ENCODE results near the gene OSBPL2. TPM values are rescaled to one million over a fixed set of nuclear protein-coding genes. Genes with fewer than 3 reads are reported as not detected.

The OSBPL2 gene
- total and polyA plus RNA-seq, 9 of the 15 experiments (the other 6 are each of a cell fraction or from before 2014, with no cell fraction given), result 2.5 to 25.6 (median 14.1) TPM

GRCh38 chr20:62301773-62302340, 63.5 kb downstream of the OSBPL2 start (continued):
- TF ChIP-seq HMBOX1 (IDR thresholded peaks at IDR 0.05), result peak; percentile 39; the same call in 1 of the 2 replicates
- TF ChIP-seq POLR2H (tag; IDR thresholded peaks at IDR 0.05; ENCODE audit: low read depth), result peak; percentile 33; the same call in 1 of the 2 replicates
- peak; percentile 85 for TF ChIP-seq REST (IDR thresholded peaks at IDR 0.05; ENCODE audit: borderline replicate concordance)
- TF ChIP-seq REST (CRISPR knock-in tag; IDR thresholded peaks at IDR 0.05; ENCODE audit: low read depth), result no peak
- no peak for TF ChIP-seq MYBL2 (IDR thresholded peaks at IDR 0.05; ENCODE audit: low read depth)
- no peak for TF ChIP-seq MYBL2 (CRISPR knock-in tag; IDR thresholded peaks at IDR 0.05; ENCODE audit: borderline replicate concordance)
- peak; percentile 82 for TF ChIP-seq SMC3 (conservative IDR thresholded peaks at IDR 0.05; ENCODE audit: insufficient read depth, low read depth, low read length)
- peak; percentile 44; the same call in 1 of the 2 replicates for TF ChIP-seq PHF21A (IDR thresholded peaks at IDR 0.05; ENCODE audit: borderline replicate concordance, low read depth)
- peak; percentile 27; the same call in 1 of the 2 replicates for TF ChIP-seq TCF7L2 (IDR thresholded peaks at IDR 0.05; ENCODE audit: low read depth, low read length)
- no peak for TF ChIP-seq SIX5 (IDR thresholded peaks at IDR 0.05; ENCODE audit: borderline replicate concordance in 1 of 2, insufficient read depth in 1 of 2, low read depth in 1 of 2, low read length in 2 of 2)
- peak; percentile 54 for TF ChIP-seq TBP (optimal IDR thresholded peaks at IDR 0.05; ENCODE audit: low read depth, low read length)
- peak; percentile 39; the same call in 1 of the 2 replicates for TF ChIP-seq ZNF395 (CRISPR knock-in tag; IDR thresholded peaks at IDR 0.05)
- TF ChIP-seq KDM1A (IDR thresholded peaks at IDR 0.05), result peak in 1 of 2 experiments; percentile 76; a peak in 2 of 4 replicates
- TF ChIP-seq TCF3 (CRISPR knock-in tag; IDR thresholded peaks at IDR 0.05), result no peak
- TF ChIP-seq JUND (IDR thresholded peaks at IDR 0.05; ENCODE audit: borderline replicate concordance, low read depth, low read length), result peak; percentile 66; the same call in 1 of the 2 replicates
- TF ChIP-seq JUND (tag; IDR thresholded peaks at IDR 0.05; ENCODE audit: borderline replicate concordance, low read depth, low read length), result no peak; the same call in 2 of the 3 replicates

Measured in K562 (cell line).